Stimulated activated CD8-positive, alpha-beta memory T cell treated with anti-CD3 and anti-CD28 coated beads, Interleukin-15, amount 100 ng/mL, for 48 hours (primary cell): ENCODE measurements around the gene TESPA1.
"Not testable (repeated sequence)": the region's sequence is repeated elsewhere in the genome, so short reads cannot be mapped to it uniquely, and the experiment has no call there.

Source experiments
- DNase-seq, 2 donors: peaks; one replicate each; pipeline ENCODE4 v3.0.0-alpha.2; 2020; ENCODE audit warnings: low read depth in 2 of 2

Gene TESPA1

GRCh38 chr12:54986773-54987172 is 2.2 kb upstream of the TESPA1 start:
- not testable (repeated sequence) for DNase-seq

DNA sequence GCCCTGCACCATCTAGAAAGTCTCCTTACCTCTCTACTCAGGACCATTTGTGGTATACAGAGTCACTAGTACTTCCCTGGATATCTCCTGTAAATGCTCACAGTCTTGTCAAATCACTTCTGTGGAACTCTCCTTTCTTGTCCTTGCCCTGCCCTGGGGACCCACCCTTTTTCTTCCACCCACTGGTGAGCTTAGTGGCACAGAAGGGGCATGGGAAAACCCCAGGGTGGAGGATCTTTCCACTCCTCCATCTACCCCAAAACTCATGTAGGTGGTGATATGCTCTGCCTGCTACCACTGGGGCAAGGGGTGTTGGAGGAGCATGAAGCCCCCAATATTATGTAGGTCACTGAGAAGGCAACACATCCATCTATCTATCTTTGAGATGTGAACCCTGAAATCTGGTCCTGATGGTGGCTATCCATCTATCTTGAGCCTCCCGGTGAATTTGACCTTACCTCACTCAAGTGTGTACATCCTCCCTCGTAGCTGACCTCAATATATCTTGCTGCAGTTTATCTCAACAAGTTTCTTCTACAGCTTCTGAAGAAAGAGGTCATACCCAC is 943 bp downstream of the TESPA1 start:
- peak in 1 of 2 donors; percentile 28 for DNase-seq

DNA sequence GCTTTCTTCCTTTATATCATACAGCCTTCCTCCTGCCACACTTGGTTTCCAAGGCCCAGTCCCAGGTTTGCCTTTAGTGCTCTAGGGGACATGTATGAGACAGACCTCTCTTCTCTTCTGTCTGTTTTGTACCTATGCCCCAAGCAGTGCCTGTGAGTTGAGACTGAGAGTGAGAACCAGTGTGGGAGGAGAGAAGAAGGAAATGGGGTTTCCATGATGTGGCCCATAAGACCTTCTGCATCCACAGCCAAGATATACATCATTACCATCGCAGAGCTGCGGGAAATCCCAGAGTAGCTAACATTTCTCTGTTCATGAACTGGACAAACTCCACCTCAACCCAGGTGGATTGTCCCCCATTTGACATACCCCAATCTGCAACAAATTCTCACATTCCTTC is 2.8 kb downstream of the TESPA1 start:
- DNase-seq: peak; percentile 29 to 32

DNA sequence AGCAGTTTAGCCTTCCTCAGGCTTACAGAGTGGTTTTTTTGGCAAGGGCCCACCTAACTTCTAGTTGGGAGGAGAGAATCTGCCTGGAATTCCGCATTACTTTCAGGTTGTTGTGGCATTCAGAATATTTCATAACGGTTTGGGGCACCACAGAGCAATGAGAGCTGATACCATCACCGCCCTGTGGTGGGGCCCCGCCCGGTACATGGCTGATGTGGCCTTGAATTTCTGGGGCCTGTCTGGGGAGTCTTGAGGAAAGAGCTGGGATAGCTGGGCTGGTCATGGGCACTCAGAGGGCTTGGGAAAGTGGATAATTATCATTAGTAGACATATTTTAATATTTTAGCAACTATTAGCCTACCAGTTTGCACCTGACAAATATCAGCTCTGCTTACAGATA is 4.2 kb downstream of the TESPA1 start:
- no peak for DNase-seq

DNA sequence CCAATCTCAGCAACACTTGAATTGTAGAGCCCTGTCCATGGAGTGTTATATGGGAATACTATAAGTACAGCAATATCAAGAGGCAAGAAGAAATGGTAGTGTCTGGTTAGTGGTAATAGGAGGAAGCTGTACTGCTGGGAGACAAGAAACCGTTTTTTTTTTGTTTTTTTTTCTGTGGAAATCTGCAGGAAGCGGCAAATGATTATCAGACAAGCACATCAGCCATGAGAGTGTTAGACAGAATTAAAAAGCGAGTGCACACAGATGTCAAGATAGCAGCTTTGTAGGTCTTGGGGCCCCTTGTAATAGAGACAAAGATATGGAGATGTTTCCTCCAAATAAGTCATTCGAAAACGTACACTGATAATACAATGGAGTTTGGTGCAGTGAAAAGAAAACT is 6.7 kb downstream of the TESPA1 start:
- no peak for DNase-seq

GRCh38 chr12:54977155-54977554 is 7.4 kb downstream of the TESPA1 start:
- no peak for DNase-seq

DNA sequence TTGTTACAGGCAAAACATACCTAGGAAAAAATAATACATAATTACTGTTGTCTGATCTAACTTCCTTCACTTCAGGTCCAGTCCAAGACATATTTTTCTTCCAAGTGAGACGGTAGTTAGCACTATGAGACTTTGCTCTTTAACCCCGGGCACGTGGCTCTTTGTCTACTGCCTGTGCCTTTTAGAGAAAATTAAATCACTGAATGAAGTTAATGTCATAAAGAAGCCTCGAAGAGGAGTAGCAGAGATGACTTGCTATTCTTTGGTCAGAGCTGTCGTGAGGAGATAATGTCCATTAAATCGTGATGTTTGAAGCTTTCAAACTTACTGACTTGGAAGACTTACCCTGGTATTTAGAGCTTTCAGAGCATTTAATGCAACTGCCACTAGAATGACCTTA is 8.7 kb downstream of the TESPA1 start:
- no peak for DNase-seq

DNA sequence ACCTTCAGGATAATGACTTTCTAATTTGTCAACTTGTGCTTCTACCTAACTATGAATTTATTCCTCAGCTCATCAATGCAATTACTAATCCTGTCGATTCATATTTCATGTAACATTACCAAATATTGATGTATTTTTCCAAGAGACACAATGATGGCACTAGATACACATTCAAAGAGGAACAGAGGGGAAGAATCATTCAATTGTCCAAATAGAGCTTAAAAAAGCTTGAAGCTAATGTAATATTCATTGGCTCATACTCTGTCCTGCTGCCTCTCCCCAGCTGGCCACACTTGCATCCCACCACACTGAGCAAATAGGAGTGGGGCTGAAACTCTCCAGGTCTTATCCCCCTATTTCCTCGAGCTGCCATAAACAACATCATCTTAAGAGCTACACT is 9.3 kb downstream of the TESPA1 start:
- DNase-seq: no peak

DNA sequence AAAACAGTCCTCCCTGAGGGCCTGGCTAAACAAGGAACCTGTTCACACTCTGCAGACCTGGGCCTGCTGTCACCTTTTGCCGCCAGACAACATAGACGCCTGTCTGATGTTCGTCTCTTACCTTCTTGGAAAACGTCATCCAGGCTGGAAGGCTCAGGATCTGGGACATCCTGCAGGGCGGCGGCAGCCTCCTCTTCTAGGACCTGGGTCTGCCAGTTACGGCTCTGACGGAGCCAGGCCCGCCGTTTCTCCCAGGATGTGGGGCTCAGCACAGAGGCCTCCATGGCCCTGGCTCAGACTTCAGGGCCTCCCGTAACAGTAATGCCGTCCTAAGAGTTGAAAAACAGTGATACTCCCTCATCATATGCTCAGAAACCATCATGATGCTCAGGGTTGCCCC is 10.3 kb downstream of the TESPA1 start:
- DNase-seq: no peak

GRCh38 chr12:54973556-54973955 is 11.0 kb downstream of the TESPA1 start:
- DNase-seq: no peak

DNA sequence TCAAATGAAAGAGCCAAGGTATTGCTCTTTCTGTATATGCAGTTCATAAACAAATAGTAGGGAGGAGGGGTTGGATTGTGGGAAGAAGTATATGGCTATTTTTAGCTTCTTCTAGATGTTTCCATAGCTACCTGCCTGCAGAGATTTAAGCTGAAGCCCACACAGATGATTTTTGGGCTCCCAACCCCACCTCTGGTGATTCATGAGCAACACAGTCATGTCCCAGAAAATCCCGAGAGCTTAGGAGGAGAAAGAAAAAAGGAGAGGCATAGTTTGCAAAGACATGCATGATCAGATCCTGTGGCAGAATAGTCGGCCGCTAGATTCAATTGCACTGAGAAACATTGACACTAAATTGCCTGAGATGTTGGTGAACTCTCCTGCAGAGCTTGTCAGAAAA is 13.8 kb downstream of the TESPA1 start:
- DNase-seq: no peak

GRCh38 chr12:54968181-54968730 is 16.3 kb downstream of the TESPA1 start:
- DNase-seq: no peak

DNA sequence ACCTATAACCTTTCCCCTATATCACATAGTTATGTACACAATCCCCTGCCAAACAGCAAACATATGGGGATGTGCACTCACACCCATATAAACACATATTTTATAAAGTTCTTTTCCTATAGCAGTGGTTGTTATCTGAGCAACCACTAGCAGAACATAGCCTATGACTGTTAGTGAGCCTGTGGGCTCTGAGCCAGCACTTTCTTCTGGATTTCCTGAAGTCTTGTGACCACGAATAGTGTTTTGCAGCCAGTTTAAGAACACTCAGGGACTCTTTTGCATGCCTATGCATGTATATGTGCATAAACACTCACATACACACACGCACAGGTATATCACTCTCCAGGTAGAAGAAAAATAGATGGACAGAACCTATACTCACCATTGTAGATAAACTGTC is 17.1 kb downstream of the TESPA1 start:
- DNase-seq: no peak

GRCh38 chr12:54961190-54961589 is 23.4 kb downstream of the TESPA1 start:
- DNase-seq: no peak

DNA sequence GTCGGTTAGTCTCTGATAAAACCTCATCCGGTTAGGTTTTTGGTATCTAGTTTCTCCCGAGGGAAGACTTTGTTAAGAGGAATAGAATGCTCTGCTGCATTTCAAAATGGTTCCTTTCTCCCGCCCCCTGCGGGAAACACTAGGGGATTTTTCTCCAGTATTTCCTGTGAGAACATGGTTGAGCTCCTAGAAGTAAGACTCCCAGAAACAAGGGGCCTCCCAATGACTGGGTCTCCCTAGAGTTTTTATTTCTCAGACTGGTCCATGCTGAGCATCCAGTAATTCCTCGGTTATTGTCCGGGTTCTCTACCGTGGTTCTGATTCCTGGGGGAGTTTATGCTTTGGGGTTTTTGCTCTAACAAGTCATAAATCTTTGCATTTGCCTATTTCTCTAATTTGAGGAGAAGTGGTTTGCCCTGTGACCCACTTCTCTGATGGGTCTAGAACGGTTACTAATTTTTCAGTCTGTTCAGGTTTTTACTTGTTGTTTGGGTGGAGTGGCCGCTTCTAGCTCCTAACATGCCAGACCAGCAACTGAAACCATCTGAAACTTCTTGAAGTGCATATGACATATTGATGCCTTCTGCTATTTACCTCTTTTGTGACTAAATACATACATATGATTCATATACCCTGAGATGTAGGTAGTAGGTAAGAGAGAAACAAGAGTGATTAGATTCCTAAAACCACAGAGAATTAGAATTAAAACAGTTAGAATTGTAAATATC is 25.1 kb downstream of the TESPA1 start:
- DNase-seq: no peak

- no peak for DNase-seq
These were observed 26.4 kb downstream of the TESPA1 start for GRCh38 chr12:54958048-54958658.

- no peak for DNase-seq
These were observed 27.5 kb downstream of the TESPA1 start for GRCh38 chr12:54956818-54957641.

GRCh38 chr12:54956322-54956721 is 28.2 kb downstream of the TESPA1 start:
- no peak for DNase-seq

- DNase-seq: no peak
These were observed 29.8 kb downstream of the TESPA1 start for GRCh38 chr12:54954801-54955200.

- DNase-seq: no peak
These were observed 30.3 kb downstream of the TESPA1 start for GRCh38 chr12:54954228-54954627.

GRCh38 chr12:54950071-54950727 is 34.4 kb downstream of the TESPA1 start:
- no peak for DNase-seq
